ENCODE results near the gene NDUFAF5. TPM values are rescaled to one million over a fixed set of nuclear protein-coding genes. Genes with fewer than 3 reads are reported as not detected.

NDUFAF5 gene
- polyA plus RNA-seq, 10 donors = 13.6 to 24.8 (median 18.1) TPM

DNA sequence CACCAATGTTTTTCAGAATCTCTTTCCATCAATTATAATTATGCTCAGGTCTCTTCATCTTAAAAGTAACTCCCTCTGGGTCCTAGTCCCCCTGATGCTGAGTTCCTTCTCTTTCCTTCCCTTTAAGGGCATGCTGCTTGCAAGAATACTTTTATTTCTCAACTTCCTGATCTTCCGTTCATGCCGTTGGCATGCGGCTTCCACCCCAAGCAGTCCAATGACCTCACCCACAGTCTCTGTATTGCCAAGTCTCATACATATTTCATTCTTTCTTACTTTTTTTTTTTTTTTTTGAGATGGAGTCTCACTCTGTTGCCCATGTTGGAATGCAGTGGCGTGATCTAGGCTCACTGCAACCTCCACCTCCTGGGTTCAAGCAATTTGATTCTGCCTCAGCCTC is 83.5 kb downstream of the NDUFAF5 start:
- peak in 1 of 3 donors; percentile 69 for DNase-seq

- DNase-seq = no peak
Observed at GRCh38 chr20:13870170-13870748, 85.4 kb downstream of the NDUFAF5 start.

Other genes with a start within 250 kb of the NDUFAF5 start
- 10 to 100 TPM in 1 of 10 donors, 1 to 10 TPM in 9; 6.2 to 10.0 (median 7.2) TPM for gene TASP1, start 146.1 kb upstream of the NDUFAF5 start, polyA plus RNA-seq (ENCODE audit: insufficient read length in 10 of 10)
- 10 to 100 TPM; 14.5 to 20.0 (median 17.7) TPM for gene ESF1, start 109 bp upstream of the NDUFAF5 start, polyA plus RNA-seq (ENCODE audit: insufficient read length in 10 of 10)
- under 1 TPM in 1 of 10 donors, not detected in 9; 0.63 TPM for gene SEL1L2, start 205.6 kb downstream of the NDUFAF5 start, polyA plus RNA-seq (ENCODE audit: insufficient read length in 10 of 10)
- 1 to 10 TPM; 2.4 to 5.0 (median 3.6) TPM for gene MACROD2, start 210.5 kb downstream of the NDUFAF5 start, polyA plus RNA-seq (ENCODE audit: insufficient read length in 10 of 10)

Measured in muscle of back (tissue), 11 donors.